Stimulated activated CD4-positive, alpha-beta T cell treated with anti-CD3 and anti-CD28 coated beads, Interleukin-4, amount 100 ng/mL, for 24 hours (primary cell): ENCODE results near the gene COL9A1.

ENCODE experiments used
- DNase-seq: peaks from one replicate; pipeline ENCODE4 v3.0.0-alpha.2; 2020

The COL9A1 gene

DNA sequence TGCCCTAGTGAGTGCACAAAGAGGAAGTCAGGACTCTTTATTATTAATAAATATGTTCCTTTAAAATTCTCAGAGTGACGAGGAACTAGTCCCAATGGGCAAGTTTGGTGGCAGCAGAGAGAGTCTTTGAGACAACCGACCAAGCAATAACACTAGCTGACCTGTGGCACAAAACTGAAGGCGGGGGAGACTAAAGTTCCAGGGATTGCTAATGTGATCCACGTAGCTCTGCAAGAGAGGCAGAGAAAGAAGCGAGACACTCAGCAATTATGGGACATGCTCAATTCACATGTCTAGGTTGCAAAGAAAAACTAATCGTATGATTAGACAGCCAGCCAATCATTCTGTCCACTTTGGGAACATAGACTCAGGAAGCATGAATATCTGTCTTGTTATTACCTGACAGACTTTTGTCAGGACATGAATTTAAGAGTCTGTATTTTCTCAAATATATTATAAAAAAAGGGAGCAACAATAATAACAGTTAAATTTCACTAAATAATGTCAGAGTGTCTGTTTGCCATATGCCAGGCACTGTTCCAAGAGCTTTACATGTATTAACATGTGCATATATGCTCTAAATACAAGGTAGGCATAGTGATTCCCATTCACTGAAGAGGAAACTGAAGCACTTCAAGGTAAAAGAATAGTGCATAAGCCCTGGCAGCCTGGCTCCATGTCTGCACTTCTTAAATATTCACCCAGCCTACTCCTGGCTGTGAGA is 81.0 kb downstream of the COL9A1 start:
- no peak for DNase-seq

DNA sequence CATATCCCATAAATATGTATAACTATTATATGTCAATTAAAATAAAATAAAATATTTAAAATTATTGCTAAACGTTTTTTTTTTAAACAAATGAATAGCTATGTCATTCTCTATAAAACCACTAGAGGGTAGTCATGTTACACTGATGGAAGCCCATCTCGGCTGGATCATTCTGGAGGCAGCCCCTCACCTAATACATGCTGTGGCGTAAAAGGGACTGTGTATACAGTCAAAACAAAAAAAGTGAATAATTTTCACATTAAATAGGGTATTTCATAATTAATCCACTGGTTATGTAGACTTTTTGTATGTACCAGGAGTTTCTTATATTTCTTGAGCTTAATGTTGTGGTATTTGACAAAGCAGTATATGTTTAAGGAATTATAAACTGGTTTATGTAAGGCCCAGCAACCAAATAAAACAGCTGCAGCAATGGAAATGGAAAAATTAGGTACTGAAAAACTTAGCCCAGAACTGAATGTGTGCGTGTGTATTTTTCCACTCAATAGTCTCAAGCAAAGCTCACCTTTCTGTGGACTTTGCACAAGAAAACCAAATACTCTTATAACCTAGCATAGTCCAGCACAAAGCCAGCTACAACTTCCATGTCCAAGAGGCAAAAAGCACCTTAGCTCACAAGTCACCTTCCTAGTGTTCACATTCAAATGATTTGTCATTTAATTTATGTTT is 81.7 kb downstream of the COL9A1 start:
- no peak for DNase-seq

DNA sequence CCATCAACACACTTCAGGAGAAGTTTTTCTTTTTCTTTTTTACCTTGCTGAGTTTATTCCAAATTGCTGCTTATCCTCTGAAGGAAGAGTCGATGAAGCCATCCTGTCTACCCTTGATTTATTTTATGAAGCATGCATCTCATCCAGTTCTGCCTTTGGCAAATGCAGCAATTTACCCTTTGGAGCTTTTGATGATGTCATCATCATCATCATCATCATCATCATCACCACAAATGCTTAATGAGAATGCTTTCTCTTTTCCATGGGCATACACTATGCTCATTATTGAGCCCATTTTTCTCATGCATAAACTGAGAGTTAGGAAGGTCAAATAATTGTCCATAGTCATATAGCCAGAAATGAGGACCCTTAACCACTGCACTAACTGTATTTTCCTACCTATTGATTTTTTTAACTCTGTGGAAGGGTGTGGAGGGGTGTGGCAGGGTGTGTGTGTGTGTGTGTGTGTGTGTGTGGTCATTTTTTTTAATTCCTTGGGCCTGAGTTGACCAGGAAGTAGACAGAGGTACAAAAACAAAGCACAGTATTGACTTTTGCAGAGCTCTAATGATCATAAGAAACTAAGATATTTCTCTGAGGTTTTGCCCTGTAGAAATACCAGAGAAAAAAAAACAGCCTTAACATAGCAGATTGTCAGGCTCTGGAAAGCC is 82.8 kb downstream of the COL9A1 start:
- DNase-seq = no peak

DNA sequence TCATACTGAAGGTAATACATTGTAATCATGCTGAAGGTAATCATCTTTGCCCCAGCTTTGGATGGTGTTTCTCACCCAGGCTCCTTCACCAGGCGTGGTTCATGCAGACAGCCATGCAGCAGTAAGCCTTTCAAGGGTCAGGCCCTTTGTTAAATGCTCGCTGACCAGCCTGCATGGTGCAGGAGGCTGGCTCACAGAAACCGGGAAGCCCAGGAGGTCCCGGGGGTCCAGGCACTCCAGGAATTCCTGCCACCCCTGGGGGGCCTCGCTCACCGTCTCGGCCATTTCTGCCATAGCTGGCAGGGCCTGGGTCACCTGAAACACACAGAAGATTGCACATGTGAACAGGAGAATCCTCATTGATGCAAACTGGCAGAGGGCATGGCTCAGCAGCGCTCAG is 86.1 kb downstream of the COL9A1 start:
- DNase-seq = no peak

DNA sequence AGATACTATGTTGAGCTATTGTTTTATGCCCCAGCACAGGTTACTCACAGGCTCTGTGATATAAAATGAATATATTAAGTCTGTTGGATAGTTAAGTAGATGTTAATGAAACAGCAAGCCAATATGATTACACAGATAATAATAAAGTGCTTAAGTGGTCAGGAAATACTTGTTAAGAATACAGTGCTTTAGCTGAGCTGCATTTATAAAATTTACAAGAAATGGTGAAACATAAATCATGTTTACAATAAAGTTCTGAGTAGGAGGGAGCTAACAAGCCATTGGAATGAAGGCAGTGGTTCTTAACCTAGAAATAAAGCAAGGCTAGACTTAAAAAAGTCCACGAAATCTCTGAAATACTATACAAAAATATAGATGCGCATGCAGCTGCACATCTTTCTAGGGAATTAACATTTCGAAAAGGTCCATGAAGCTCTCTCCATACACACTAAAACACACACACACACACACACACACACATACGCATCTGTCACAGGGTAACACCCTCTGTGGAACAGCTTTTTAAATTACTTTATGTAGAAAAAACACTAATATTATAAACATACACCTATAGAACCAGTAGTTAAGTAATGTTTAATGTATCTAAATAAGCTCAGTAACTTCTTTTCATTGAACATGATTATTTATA is 87.3 kb downstream of the COL9A1 start:
- DNase-seq = no peak

DNA sequence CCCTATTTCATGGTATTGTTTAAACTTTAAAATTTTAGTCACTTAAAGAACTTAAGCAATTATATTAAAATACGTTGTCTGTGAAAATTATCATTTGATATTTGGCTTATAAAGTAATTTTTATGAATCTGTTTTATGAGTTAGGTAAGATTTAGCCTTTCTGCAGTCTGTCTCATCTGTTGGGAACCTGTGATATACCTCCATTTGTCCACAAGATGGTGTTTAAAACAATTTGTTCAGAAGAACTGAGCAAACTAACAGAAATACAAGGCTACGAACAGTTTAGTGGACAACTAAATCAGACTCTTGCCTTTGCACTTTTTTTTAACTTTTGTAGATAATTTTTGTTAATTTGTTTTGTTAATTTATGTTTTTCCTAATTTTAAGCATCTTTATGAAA is 92.4 kb downstream of the COL9A1 start:
- DNase-seq = no peak

DNA sequence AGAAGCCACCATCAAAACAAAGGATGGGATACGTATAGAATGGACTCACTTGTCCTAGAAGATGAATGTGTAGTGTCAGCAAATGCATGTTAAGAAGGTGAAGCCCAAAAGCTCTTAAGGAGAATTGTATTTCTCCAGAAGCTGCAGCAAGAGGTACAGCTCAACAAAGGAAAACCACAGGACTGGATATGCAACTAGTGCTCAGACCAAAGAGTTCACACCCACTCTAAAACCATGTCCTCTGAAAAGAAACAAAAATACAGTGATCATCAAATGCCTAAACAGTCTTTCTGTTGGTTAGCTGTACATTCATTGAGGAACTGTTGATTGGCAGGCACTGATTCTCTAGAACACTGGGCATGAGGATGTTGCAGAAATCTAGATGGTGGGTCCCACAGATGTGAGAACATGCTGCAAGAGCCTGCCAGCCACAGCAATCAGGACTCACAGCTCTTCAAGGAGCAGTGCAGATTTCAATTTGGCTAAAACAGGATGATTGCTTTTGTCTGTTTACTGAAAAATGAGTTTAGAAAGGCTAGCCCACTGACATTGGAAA is 94.6 kb downstream of the COL9A1 start:
- no peak for DNase-seq

DNA sequence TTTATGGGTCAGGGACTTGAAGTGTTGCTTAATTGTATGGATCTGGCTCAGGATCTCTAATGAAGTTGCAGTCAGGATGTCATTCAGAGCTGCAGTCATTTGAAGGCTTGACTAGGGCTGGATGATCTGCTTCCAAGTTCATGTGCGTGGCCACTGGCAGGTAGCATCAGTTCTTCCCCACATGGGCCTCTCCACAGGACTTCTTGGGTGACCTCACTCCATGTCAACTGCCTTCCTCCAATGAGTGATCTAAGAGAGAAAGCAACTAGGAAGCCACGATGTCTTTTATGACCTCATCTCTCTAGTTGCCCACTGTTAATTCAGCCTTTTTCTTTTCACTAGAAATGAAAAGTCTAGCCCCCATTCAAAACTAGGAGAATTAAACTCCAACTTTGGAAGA is 104.1 kb downstream of the COL9A1 start:
- no peak for DNase-seq

DNA sequence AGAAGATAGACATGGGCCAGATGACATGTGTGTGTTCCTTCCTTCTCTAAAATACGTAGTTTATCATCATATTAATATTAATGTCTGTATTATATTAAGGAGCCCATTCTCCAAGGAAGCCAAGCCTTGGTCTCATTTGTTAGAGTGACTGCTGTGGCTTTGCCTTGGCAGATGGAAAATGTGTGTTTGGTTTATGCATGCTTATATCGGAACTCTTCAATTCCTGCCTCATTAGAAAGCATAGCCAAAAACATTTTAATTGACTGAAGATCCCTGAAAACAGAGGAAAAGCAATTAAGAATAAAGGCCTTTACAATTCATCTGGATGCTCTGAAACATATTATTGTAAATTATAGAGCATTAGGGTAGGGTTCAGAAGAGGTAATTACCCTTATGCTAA is 106.4 kb downstream of the COL9A1 start:
- no peak for DNase-seq

DNA sequence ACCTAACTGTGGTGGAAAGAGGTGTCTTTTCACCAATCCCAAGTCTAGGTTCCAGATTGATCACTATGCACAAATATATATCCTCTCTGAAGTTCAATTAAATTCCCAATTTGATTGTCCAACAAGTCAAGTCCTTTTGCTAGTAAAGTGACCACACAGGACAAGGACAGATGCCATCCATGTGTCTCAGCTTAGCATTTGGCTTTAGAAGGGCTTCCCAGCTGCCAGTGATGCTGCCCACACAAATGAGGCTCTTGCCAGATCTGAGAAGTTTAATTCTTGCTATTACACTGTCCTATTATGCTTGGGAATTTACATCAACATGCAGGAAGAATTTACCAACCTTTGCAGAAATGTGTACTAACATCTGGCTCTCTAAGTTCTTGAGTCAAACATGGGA is 108.5 kb downstream of the COL9A1 start:
- DNase-seq = no peak

DNA sequence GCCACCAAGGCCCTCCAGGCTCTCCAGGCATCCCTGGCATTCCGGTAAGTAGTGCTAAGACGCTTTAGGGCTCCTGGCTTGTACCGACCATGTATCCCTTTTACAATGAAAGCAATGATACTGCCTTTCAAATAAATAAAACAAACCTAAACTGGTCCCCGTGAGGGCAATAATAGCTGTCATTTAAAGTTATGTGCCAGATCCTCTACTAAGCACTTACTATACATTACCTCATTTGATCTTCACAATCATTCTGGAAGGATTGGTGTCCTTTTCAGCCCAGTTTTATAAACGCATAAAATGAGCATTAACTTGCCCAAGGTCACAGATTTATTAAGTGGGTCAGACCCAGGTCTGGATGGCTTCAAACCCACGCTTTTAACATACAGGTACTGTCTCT is 114.7 kb downstream of the COL9A1 start:
- no peak for DNase-seq

DNA sequence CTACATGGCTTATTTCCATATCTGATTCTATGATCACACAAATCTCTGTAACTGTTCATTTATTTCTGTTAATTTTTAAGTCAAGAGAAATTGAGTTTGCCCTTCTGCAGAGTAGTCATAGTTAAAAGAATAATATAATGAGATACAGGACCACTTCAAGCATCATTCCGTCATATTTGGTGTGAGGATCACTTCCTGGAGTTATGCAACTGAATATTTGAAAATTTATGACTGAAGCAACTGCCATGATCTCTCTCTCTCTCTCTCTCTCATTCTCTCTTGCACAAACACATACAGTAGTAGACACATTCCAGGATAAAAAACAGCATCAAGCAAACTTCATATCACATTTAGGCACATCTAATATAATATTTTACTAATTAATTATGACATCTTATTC is 116.4 kb downstream of the COL9A1 start:
- DNase-seq = no peak

DNA sequence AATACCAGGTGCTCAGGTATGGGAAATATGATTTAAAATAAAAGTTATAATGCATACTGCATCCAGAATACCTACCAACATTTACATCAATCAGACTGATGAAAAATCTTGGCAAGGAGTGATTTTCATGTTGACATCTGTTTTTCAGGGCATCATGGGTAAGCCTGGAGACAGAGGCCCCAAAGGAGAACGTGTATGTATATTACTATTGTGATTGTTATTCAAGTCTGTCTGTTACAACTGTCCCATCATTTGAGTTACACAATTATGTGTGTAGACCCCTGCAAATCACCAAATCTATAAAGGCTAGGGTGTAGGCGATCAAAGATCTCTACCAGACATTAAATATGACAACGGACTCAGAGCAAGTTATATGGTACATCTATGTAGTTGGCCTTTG is 118.2 kb downstream of the COL9A1 start:
- no peak for DNase-seq

DNA sequence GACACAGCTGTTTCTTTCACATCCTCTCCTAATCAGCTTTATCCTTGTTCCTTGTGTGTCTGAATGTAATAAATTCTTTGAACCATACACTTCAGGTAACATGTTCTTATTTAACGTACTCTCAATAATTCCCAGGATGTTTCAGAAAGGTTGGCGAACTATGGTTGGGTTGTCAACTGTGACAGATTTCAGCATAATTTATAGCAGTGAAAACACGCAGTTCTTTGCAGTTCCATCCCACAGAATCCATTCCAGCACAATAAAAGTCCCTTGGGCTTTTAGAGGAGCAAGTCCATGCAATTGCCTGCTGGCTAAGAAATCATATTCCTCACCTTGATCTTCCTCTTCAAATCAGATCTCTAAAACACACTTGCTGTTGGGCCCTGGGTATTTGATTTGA is 119.3 kb downstream of the COL9A1 start:
- no peak for DNase-seq

DNA sequence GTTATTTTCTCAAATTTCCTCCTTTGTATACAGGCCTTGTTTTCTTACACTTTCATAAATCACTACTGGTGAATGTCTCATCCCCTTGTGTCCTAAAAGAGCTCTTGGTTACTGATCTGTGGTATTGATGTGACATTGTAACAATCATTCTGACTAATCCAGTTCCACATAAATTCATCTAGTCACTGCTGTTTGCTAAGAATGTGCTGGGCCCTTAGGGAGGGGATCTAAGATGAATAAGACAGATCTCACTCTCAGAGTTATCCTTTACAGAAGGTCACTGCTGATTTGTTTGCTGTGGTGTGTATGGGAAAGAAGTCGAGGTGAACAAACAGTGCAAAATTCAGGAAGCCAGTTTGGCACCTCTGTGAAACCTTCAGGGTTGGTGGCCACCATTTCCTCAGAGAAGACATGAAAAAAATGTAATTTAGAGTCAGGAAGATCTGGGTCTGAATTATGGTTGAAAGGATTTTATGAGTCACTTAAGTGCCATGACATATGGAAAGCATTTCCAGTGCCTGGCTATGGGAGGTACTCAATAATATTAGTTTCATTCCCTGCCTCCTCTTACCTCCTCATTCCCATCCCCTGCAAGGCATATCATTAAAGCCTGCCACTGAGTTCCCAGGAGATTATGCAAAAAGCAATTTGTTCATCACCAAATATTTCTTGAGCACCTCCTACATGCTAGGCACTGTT is 121.8 kb downstream of the COL9A1 start:
- DNase-seq = no peak

DNA sequence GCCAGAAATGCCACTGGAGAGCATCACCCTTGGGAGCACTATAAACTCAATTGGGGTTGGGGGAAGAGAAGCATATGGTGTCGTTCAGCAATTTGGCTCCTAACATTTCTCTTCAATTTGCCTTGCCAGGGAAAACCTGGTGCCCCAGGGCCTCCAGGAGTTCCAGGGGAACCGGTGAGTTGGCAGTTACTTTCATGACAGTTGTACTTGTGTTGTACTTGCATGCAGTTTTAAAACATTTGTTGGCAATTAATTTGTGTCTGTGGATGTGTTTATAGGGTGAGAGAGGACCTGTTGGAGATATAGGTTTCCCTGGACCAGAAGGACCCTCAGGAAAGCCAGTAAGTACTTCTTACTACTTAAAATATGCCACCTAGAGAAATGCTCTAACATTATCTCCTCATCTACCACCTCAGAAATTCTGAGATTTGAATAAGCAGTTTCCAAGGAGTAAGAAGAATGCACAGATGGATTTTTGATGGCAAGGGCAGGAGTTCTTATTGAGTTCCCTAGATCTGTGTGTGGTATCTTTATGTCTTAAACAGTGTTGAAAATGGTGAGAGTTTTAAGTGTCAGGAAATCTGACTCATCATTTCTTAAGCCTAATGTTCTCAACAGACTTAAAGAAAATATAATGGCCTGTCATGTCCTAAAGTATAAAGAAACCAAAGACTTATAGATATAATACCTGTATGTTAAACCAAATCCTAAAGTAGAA is 122.5 kb downstream of the COL9A1 start:
- DNase-seq = no peak

DNA sequence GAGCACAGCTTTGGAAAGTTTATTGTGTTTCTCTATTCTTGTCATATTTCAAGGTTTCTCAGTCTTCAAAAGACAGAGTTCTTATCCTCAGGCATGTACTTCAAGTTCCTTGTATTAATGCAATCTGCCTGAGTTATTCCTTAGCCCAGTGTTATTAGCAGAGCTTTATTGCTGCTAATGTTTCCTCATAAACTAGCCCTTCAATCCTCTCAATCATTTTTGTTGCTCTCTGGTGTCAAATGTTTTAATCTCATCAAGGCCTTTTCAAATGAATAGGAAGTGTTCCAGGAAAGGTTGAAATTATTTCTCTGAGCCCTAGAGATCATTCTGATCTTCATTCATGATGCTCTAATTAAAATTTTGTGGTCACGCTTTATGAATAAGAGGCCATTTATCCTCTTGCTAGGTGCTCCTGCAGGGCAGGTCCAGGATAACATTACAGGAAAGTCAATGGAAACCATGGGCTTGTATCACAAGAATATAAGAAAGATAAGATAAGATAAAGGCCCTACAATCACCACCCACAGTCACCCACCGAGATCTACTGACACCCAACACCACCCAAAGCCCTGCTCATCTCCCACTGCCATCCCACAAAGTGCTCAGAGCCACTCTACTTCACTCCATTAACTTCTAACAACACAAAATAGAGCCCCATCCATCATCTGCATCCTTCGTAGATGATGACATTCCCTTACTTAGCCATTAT is 125.9 kb downstream of the COL9A1 start:
- no peak for DNase-seq

DNA sequence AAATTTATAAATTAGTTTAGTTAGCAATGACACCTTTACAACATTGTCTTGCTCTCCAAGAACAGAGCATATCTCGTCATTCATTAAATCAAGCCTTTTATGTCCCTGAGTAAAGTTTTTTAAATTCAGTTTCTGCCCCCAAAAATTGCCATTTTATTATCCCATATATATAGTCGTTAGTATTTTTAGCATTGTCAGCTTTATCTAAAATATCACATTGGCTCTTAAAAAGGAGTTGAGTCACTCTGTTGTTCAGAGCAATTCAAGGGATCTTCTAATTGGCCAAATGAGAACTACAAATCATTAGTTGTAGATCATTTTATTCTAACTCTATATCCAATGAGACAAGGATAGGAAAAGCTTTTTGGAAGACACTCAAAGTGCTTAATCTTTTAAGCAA is 127.1 kb downstream of the COL9A1 start:
- no peak for DNase-seq

DNA sequence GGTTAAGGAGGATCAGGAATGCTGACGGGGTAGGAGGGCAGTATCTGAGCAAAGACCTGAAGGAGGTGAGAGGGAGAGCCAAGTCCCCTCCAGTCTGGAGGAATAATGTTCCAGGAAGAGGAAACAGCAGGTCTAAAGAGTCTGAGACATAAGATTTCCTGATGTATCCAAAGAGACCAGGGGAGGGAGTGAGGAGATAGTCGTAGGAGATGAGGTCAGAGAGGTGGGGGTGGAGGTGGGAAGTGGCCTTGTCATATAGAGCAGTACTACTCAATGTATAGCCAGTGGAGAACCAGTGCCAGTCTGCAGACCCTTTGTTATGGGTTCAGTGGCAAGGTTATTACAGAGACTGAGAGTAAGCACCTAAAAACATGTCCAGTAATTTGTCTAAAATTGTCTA is 130.6 kb downstream of the COL9A1 start:
- DNase-seq = no peak

DNA sequence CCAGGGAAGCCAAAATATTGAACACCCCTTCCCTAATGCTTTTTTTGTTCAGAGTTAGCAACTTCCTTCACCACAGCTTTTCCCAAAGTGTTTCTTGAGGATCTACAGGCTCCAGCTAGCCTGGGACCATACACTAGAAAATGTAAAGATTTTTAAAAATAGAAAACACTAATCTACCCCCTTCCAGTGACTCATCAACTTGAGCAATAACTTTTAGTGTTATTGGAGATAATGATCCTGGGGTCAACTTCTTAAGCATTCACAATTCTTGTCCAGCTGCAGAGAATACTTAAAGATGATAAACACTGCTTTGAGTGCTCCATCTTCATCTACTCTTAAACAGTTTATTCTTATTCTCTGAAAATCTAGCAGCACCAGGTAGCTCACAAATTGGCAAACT is 131.6 kb downstream of the COL9A1 start:
- DNase-seq = no peak

DNA sequence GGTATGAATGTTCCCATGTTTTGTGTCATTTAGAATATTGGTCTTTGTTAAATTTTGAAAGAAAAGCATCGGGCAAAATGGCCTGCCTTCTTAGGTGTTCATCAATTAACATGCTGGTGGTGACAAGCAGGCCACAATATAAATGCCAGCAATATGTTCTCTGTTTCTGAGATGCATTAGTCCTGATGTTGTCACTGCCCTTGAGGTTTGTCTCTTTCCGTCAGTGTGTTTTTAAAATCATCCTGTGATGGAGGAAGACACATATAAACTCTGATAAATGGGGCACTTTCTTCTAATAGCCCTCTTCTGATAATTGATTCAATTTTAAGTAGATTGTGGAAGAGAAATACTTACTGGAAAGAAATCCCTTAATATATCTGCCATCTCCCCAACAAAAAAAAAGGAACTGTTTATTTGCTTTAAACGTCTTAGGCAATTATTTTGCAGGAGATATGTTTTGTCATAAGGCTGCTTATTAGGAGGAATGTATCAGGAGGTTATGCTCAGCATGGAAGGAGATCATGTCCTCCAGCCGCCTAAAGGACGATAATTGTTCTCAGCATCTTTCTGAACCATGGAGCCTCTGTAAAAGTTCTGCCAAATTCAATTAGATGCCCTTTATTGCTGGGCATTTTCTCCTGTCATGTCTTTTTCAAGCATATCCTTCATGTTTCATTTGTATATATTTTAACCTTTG is 134.1 kb downstream of the COL9A1 start:
- DNase-seq = no peak
